HEK293 (cell line): Measurements from ENCODE around the gene ZCCHC2.

ENCODE experiments used
- CTCF ChIP-seq: fragments of 450-650 bp; formaldehyde crosslinking; IDR thresholded peaks from 2 replicates; pipeline ENCODE4 v1.5.1; 2016; ENCODE audit warnings: missing biosample characterization, missing genetic modification characterization
- ZNF23 ChIP-seq: fragments of 450-650 bp; formaldehyde crosslinking; IDR thresholded peaks from 2 replicates; pipeline ENCODE4 v1.5.1; 2016; ENCODE audit warnings: missing biosample characterization, missing genetic modification characterization, borderline replicate concordance
- ZNF776 ChIP-seq: fragments of 450-650 bp; formaldehyde crosslinking; IDR thresholded peaks from 2 replicates; pipeline ENCODE4 v1.5.0; 2017; ENCODE audit warnings: missing biosample characterization, missing genetic modification characterization, borderline replicate concordance
- ZNF785 ChIP-seq: fragments of 450-650 bp; formaldehyde crosslinking; IDR thresholded peaks from 2 replicates; pipeline ENCODE4 v1.5.1; 2016; ENCODE audit warnings: missing biosample characterization, missing genetic modification characterization
- TF ChIP-seq, protein P1 (sequence below): fragments of 450-650 bp; formaldehyde crosslinking; optimal IDR thresholded peaks from 2 replicates; pipeline ENCODE3; 2016; ENCODE audit warnings: missing biosample characterization, mild to moderate bottlenecking, missing genetic modification characterization
- TF ChIP-seq, protein P2 (sequence below): fragments of 450-650 bp; formaldehyde crosslinking; IDR thresholded peaks from 2 replicates; pipeline ENCODE4 v1.5.1; 2016; ENCODE audit warnings: missing biosample characterization, missing genetic modification characterization

DNA sequence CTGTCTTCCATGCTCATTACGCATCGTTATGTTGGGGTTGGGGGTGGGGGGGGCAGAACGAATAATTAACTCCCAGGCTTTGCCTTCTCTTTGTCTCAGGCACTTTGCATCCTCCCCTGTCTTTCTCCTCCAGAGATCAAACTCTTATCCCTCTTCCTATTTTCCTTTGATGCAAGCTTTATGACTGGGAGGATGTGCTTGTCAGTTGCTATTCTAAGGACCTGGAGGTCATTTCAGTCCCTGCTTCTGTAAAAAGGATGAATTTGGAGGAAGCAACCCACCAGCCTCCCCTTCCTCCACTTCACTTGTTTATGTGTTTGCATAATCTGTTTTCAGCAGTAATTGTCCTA is 87.5 kb downstream of the ZCCHC2 start:
- no peak for TF ChIP-seq ZNF23 (tag by site-specific recombination)
- TF ChIP-seq, protein P1, sequence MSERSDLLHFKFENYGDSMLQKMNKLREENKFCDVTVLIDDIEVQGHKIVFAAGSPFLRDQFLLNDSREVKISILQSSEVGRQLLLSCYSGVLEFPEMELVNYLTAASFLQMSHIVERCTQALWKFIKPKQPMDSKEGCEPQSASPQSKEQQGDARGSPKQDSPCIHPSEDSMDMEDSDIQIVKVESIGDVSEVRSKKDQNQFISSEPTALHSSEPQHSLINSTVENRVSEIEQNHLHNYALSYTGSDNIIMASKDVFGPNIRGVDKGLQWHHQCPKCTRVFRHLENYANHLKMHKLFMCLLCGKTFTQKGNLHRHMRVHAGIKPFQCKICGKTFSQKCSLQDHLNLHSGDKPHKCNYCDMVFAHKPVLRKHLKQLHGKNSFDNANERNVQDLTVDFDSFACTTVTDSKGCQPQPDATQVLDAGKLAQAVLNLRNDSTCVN, result no peak
- TF ChIP-seq CTCF (tag by site-specific recombination), result no peak
- TF ChIP-seq ZNF785, result no peak
- TF ChIP-seq ZNF776, result no peak
- TF ChIP-seq, protein P2, sequence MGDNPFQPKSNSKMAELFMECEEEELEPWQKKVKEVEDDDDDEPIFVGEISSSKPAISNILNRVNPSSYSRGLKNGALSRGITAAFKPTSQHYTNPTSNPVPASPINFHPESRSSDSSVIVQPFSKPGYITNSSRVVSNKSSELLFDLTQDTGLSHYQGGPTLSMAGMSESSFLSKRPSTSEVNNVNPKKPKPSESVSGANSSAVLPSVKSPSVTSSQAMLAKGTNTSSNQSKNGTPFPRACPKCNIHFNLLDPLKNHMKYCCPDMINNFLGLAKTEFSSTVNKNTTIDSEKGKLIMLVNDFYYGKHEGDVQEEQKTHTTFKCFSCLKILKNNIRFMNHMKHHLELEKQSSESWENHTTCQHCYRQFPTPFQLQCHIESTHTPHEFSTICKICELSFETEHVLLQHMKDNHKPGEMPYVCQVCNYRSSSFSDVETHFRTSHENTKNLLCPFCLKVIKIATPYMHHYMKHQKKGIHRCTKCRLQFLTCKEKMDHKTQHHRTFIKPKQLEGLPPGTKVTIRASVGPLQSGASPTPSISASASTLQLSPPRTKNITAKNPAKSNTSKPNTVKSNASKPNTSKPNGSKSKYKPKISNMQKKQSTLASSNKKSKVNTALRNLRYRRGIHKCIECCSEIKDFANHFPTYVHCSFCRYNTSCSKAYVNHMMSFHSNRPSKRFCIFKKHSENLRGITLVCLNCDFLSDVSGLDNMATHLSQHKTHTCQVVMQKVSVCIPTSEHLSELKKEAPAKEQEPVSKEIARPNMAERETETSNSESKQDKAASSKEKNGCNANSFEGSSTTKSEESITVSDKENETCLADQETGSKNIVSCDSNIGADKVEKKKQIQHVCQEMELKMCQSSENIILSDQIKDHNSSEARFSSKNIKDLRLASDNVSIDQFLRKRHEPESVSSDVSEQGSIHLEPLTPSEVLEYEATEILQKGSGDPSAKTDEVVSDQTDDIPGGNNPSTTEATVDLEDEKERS (tag by site-specific recombination), result no peak
